Measurements from ENCODE around the gene CEP128. TPM values are rescaled to one million over a fixed set of nuclear protein-coding genes. Genes with fewer than 3 reads are reported as not detected.

Gene CEP128
- 4.5 and 4.6 TPM in 2 replicates for polyA plus RNA-seq (2013)

- Histone ChIP-seq H3K18ac (ENCODE audit: low read length) (no peak within 1 kb of the TSS), H3K79me1 (ENCODE audit: low read length) (peaks cover 3% of the 10 kb centered on the region), H4K91ac (ENCODE audit: low read depth, low read length) (peak within 1 kb of the TSS; percentile 48), H3K9me3 (ENCODE audit: insufficient read depth, low read depth, low read length) (no peaks in the 10 kb centered on the region), H2BK120ac (ENCODE audit: insufficient read depth, low read length, poor library complexity) (no peak within 1 kb of the TSS), H4K8ac (ENCODE audit: low read depth, low read length) (peak within 1 kb of the TSS; percentile 79), H3K4me2 (ENCODE audit: low read length) (peak within 1 kb of the TSS; percentile 66), H2BK12ac (ENCODE audit: low read length) (no peak within 1 kb of the TSS), H3K23ac (ENCODE audit: low read length) (no peak within 1 kb of the TSS), H3K27me3 (ENCODE audit: insufficient read depth, low read length) (no peaks in the 10 kb centered on the region), H3K14ac (ENCODE audit: low read length) (peak within 1 kb of the TSS; percentile 11), H4K12ac (ENCODE audit: low read depth, low read length) (peak within 1 kb of the TSS; percentile 68), H3K27ac (ENCODE audit: low read depth, low read length) (no peak within 1 kb of the TSS), H3K4ac (ENCODE audit: low read depth, low read length) (peak within 1 kb of the TSS; percentile 4), H2AK5ac (ENCODE audit: low read length) (no peak within 1 kb of the TSS), H2AFZ (ENCODE audit: insufficient read depth, low read length, poor library complexity) (peak within 1 kb of the TSS; percentile 79), H3K4me3 (ENCODE audit: low read depth, low read length) (peak within 1 kb of the TSS; percentile 93), H2BK5ac (ENCODE audit: low read depth, low read length, poor library complexity) (no peak within 1 kb of the TSS), H3K9ac (ENCODE audit: low read length) (peak within 1 kb of the TSS; percentile 76), H3K79me2 (ENCODE audit: control insufficient read depth, insufficient read depth, low read length, poor library complexity) (peaks cover 2% of the 10 kb centered on the region), H3K36me3 (ENCODE audit: control insufficient read depth in 1 of 2, insufficient read depth in 2 of 2, low read length in 2 of 2) (peaks cover 0 to 1% of the 10 kb centered on the region in 2 experiments), H3K4me1 (ENCODE audit: control insufficient read depth in 1 of 2, insufficient read depth in 2 of 2, low read length in 2 of 2) (no peaks in the 10 kb centered on the region)
- WGBS (ENCODE audit: extremely low coverage, insufficient coverage, insufficient read length): no CpG with 5 or more reads among the region's 40 CpGs
- DNase-seq: peak; percentile 98
Measured at GRCh38 chr14:80941241-80942185, at the start of gene CEP128. Gene CEP128, minus strand, starts transcription at chr14:80941738.

DNA sequence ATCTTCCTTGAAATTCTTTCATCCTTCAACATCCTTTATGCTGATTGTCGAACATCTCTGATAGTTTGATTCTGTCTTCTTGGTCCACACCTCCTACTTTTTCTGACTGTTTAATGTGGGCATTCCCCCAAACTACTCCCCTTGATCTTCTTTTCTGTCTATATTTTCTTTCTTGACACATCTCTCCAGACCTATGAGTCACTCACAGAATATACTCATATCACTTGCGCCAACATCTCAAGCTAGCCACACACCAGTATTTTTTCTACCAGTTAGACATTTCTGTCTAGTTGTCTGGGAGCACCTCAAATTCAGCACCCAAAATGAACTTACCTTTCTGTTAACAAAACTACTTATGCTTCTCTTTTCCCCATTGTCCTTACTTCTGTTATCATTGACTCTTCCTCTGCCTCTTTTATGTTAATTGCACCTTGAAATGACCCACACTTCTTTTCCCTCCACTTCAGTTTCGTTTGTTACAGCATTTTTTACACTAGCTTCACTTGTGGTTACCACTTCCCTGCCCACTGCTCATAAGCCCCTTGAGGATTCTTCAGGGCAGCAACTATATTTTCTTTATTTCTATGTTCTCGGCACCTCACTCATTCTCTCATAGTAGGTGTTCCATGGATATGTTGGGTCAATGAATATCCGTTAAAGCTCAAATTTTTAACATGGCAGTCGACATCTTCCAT, 47.3 kb upstream of the CEP128 start:
- Histone ChIP-seq H3K14ac (ENCODE audit: low read length) (no peak overlapping the region), H3K18ac (ENCODE audit: low read length) (no peak overlapping the region), H2BK5ac (ENCODE audit: low read depth, low read length, poor library complexity) (no peak overlapping the region), H3K9ac (ENCODE audit: low read length) (no peak overlapping the region), H3K27me3 (ENCODE audit: insufficient read depth, low read length) (no peaks in the 10 kb centered on the region), H4K91ac (ENCODE audit: low read depth, low read length) (no peak overlapping the region), H3K79me2 (ENCODE audit: control insufficient read depth, insufficient read depth, low read length, poor library complexity) (no peaks in the 10 kb centered on the region), H3K4me3 (ENCODE audit: low read depth, low read length) (no peak overlapping the region), H2AK5ac (ENCODE audit: low read length) (no peak overlapping the region), H3K36me3 (ENCODE audit: control insufficient read depth in 1 of 2, insufficient read depth in 2 of 2, low read length in 2 of 2) (no peaks in the 10 kb centered on the region), H3K27ac (ENCODE audit: low read depth, low read length) (no peak overlapping the region), H3K4me2 (ENCODE audit: low read length) (no peak overlapping the region), H3K23ac (ENCODE audit: low read length) (no peak overlapping the region), H3K9me3 (ENCODE audit: insufficient read depth, low read depth, low read length) (no peaks in the 10 kb centered on the region), H3K4ac (ENCODE audit: low read depth, low read length) (no peak overlapping the region), H3K4me1 (ENCODE audit: control insufficient read depth in 1 of 2, insufficient read depth in 2 of 2, low read length in 2 of 2) (no peaks in the 10 kb centered on the region), H2BK120ac (ENCODE audit: insufficient read depth, low read length, poor library complexity) (no peak overlapping the region), H4K8ac (ENCODE audit: low read depth, low read length) (no peak overlapping the region), H2AFZ (ENCODE audit: insufficient read depth, low read length, poor library complexity) (no peak overlapping the region), H3K79me1 (ENCODE audit: low read length) (no peaks in the 10 kb centered on the region), H2BK12ac (ENCODE audit: low read length) (no peak overlapping the region), H4K12ac (ENCODE audit: low read depth, low read length) (no peak overlapping the region)
- WGBS (ENCODE audit: extremely low coverage, insufficient coverage, insufficient read length): no CpG with 5 or more reads among the region's 6 CpGs
- DNase-seq: no peak

DNA sequence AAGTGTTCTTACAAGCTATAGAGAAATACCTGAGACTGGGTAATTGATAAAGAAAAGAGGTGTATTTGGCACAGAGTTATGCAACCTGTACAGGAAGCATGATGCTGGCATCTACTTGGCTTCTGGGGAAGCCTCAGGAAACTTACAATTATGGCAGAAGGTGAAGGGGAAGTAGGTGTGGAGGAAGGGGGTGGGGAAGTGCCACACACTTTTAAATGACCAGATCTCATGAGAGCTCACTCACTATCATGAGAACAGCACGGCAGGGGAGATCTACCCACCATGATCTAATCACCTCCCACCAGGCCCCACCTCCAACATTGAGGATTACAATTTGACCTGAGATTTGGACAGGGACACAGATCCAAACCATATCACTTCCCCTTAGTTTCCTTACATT, 46.7 kb upstream of the CEP128 start:
- no peak overlapping the region for H3K18ac ChIP-seq (ENCODE audit: low read length)
- no peak overlapping the region for H3K27ac ChIP-seq (ENCODE audit: low read depth, low read length)
- H3K9ac ChIP-seq (ENCODE audit: low read length): no peak overlapping the region
- no peaks in the 10 kb centered on the region for H3K9me3 ChIP-seq (ENCODE audit: insufficient read depth, low read depth, low read length)
- no peak overlapping the region for H3K23ac ChIP-seq (ENCODE audit: low read length)
- no peaks in the 10 kb centered on the region for H3K36me3 ChIP-seq (ENCODE audit: control insufficient read depth in 1 of 2, insufficient read depth in 2 of 2, low read length in 2 of 2)
- H2AK5ac ChIP-seq (ENCODE audit: low read length): no peak overlapping the region
- H2BK12ac ChIP-seq (ENCODE audit: low read length): no peak overlapping the region
- H3K79me2 ChIP-seq (ENCODE audit: control insufficient read depth, insufficient read depth, low read length, poor library complexity): no peaks in the 10 kb centered on the region
- no peak overlapping the region for H2BK120ac ChIP-seq (ENCODE audit: insufficient read depth, low read length, poor library complexity)
- H3K4me3 ChIP-seq (ENCODE audit: low read depth, low read length): no peak overlapping the region
- H3K79me1 ChIP-seq (ENCODE audit: low read length): no peaks in the 10 kb centered on the region
- no CpG with 5 or more reads among the region's 1 CpG for WGBS (ENCODE audit: extremely low coverage, insufficient coverage, insufficient read length)
- H3K4ac ChIP-seq (ENCODE audit: low read depth, low read length): no peak overlapping the region
- no peak overlapping the region for H4K12ac ChIP-seq (ENCODE audit: low read depth, low read length)
- no peaks in the 10 kb centered on the region for H3K27me3 ChIP-seq (ENCODE audit: insufficient read depth, low read length)
- no peak for DNase-seq
- H4K91ac ChIP-seq (ENCODE audit: low read depth, low read length): no peak overlapping the region
- no peaks in the 10 kb centered on the region for H3K4me1 ChIP-seq (ENCODE audit: control insufficient read depth in 1 of 2, insufficient read depth in 2 of 2, low read length in 2 of 2)
- no peak overlapping the region for H3K4me2 ChIP-seq (ENCODE audit: low read length)
- no peak overlapping the region for H2BK5ac ChIP-seq (ENCODE audit: low read depth, low read length, poor library complexity)
- H2AFZ ChIP-seq (ENCODE audit: insufficient read depth, low read length, poor library complexity): no peak overlapping the region
- no peak overlapping the region for H4K8ac ChIP-seq (ENCODE audit: low read depth, low read length)
- no peak overlapping the region for H3K14ac ChIP-seq (ENCODE audit: low read length)

- no CpG with 5 or more reads among the region's 6 CpGs for WGBS (ENCODE audit: extremely low coverage, insufficient coverage, insufficient read length)
- Histone ChIP-seq H3K14ac (ENCODE audit: low read length) (no peak overlapping the region), H3K27me3 (ENCODE audit: insufficient read depth, low read length) (no peaks in the 10 kb centered on the region), H2BK5ac (ENCODE audit: low read depth, low read length, poor library complexity) (no peak overlapping the region), H4K91ac (ENCODE audit: low read depth, low read length) (no peak overlapping the region), H2AFZ (ENCODE audit: insufficient read depth, low read length, poor library complexity) (no peak overlapping the region), H3K4ac (ENCODE audit: low read depth, low read length) (no peak overlapping the region), H3K9me3 (ENCODE audit: insufficient read depth, low read depth, low read length) (no peaks in the 10 kb centered on the region), H3K4me1 (ENCODE audit: control insufficient read depth in 1 of 2, insufficient read depth in 2 of 2, low read length in 2 of 2) (no peaks in the 10 kb centered on the region), H3K18ac (ENCODE audit: low read length) (no peak overlapping the region), H3K27ac (ENCODE audit: low read depth, low read length) (no peak overlapping the region), H3K79me1 (ENCODE audit: low read length) (no peaks in the 10 kb centered on the region), H3K23ac (ENCODE audit: low read length) (no peak overlapping the region), H4K12ac (ENCODE audit: low read depth, low read length) (no peak overlapping the region), H3K9ac (ENCODE audit: low read length) (no peak overlapping the region), H3K36me3 (ENCODE audit: control insufficient read depth in 1 of 2, insufficient read depth in 2 of 2, low read length in 2 of 2) (no peaks in the 10 kb centered on the region), H3K4me2 (ENCODE audit: low read length) (no peak overlapping the region), H2AK5ac (ENCODE audit: low read length) (no peak overlapping the region), H2BK120ac (ENCODE audit: insufficient read depth, low read length, poor library complexity) (no peak overlapping the region), H3K4me3 (ENCODE audit: low read depth, low read length) (no peak overlapping the region), H4K8ac (ENCODE audit: low read depth, low read length) (no peak overlapping the region), H3K79me2 (ENCODE audit: control insufficient read depth, insufficient read depth, low read length, poor library complexity) (no peaks in the 10 kb centered on the region), H2BK12ac (ENCODE audit: low read length) (no peak overlapping the region)
- peak; percentile 71 to 95 for DNase-seq
Measured at GRCh38 chr14:80987235-80988032, 45.9 kb upstream of the CEP128 start.
